WTC11 (cell line): ENCODE data around the gene ZNF212.

ENCODE experiments used
- ATF1 ChIP-seq: sonication (generic); formaldehyde crosslinking; IDR thresholded peaks from 2 replicates; pipeline ENCODE4 v1.8.1; 2023; ENCODE audit warnings: mild to moderate bottlenecking, moderate library complexity, missing genetic modification reagents
- E2F5 ChIP-seq: sonication (generic); formaldehyde crosslinking; IDR thresholded peaks from 2 replicates; pipeline ENCODE4 v1.8.1; 2022; ENCODE audit warnings: mild to moderate bottlenecking, moderate library complexity, missing genetic modification reagents
- JUN ChIP-seq: sonication (generic); formaldehyde crosslinking; IDR thresholded peaks from 2 replicates; pipeline ENCODE4 v1.8.0; 2023; ENCODE audit warnings: mild to moderate bottlenecking, missing genetic modification reagents
- NR1H2 ChIP-seq: sonication (generic); formaldehyde crosslinking; IDR thresholded peaks from 2 replicates; pipeline ENCODE4 v1.9.0; 2021; ENCODE audit warnings: mild to moderate bottlenecking, moderate library complexity, missing genetic modification reagents
- NR3C1 ChIP-seq: sonication (generic); formaldehyde crosslinking; conservative IDR thresholded peaks from 2 replicates; pipeline ENCODE4 v1.8.1; 2023; ENCODE audit warnings: low read depth, mild to moderate bottlenecking, missing genetic modification reagents
- SP1 ChIP-seq: sonication (generic); formaldehyde crosslinking; conservative IDR thresholded peaks from 2 replicates; pipeline ENCODE4 v1.8.1; 2022; ENCODE audit warnings: missing genetic modification reagents
- TEAD1 ChIP-seq: sonication (generic); formaldehyde crosslinking; IDR thresholded peaks from 2 replicates; pipeline ENCODE4 v1.8.0; 2022; ENCODE audit warnings: mild to moderate bottlenecking, missing genetic modification reagents
- ZBTB21 ChIP-seq: sonication (generic); formaldehyde crosslinking; IDR thresholded peaks from 2 replicates; pipeline ENCODE4 v1.8.1; 2023; ENCODE audit warnings: mild to moderate bottlenecking, missing genetic modification reagents, borderline replicate concordance
- TF ChIP-seq, protein P1 (sequence below): sonication (generic); formaldehyde crosslinking; IDR thresholded peaks from 2 replicates; pipeline ENCODE4 v1.8.1; 2022; ENCODE audit warnings: mild to moderate bottlenecking, missing genetic modification reagents, moderate library complexity, borderline replicate concordance
- TF ChIP-seq, protein P2 (sequence below): fragments of 200-600 bp; IDR thresholded peaks from 2 replicates; pipeline ENCODE4 v1.8.0; 2022; ENCODE audit warnings: antibody characterized with exemption

DNA sequence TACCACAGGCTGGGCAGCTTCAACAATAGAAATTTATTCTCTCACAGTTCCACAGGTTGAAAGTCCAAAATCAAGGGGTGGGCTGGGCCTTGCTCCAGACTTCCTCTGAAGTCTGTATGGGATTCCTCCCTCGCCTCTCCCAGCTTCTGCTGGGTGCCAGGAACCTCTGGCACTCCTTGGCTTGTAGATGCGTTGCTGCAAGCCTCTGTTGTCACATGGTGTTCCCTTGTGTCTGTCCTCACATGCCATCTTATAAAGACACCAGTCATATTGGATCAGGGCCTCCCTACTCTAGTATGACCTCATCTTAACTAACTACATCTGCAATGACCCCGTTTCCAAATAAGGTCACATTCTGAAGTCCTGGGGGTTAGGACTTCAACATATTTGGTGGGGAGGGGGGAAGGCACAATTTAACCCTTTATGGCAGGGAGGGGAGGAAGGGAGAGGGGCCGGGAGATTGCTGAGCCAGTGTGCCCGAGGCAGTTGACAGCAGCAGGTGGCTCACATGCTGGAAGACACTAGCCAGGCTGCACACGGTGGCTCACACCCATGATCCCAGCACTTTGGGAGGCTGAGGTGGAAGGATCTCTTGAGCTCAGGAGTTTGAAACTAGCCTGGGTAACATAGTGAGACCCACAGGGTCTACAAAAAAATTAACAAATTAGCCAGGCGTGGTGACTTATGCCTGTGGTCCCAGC lies 25.3 kb upstream of the ZNF212 start:
- TF ChIP-seq, protein P1, sequence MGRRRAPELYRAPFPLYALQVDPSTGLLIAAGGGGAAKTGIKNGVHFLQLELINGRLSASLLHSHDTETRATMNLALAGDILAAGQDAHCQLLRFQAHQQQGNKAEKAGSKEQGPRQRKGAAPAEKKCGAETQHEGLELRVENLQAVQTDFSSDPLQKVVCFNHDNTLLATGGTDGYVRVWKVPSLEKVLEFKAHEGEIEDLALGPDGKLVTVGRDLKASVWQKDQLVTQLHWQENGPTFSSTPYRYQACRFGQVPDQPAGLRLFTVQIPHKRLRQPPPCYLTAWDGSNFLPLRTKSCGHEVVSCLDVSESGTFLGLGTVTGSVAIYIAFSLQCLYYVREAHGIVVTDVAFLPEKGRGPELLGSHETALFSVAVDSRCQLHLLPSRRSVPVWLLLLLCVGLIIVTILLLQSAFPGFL = no peak
- TF ChIP-seq NR1H2 = no peak
- TF ChIP-seq ATF1 = no peak
- TF ChIP-seq E2F5 (CRISPR knock-in tag) = no peak
- no peak for TF ChIP-seq JUN (CRISPR knock-in tag)
- no peak for TF ChIP-seq TEAD1 (CRISPR knock-in tag)
- TF ChIP-seq SP1 (CRISPR knock-in tag) = no peak
- TF ChIP-seq NR3C1 (CRISPR knock-in tag) = no peak
- TF ChIP-seq ZBTB21 (CRISPR knock-in tag) = no peak
- TF ChIP-seq, protein P2, sequence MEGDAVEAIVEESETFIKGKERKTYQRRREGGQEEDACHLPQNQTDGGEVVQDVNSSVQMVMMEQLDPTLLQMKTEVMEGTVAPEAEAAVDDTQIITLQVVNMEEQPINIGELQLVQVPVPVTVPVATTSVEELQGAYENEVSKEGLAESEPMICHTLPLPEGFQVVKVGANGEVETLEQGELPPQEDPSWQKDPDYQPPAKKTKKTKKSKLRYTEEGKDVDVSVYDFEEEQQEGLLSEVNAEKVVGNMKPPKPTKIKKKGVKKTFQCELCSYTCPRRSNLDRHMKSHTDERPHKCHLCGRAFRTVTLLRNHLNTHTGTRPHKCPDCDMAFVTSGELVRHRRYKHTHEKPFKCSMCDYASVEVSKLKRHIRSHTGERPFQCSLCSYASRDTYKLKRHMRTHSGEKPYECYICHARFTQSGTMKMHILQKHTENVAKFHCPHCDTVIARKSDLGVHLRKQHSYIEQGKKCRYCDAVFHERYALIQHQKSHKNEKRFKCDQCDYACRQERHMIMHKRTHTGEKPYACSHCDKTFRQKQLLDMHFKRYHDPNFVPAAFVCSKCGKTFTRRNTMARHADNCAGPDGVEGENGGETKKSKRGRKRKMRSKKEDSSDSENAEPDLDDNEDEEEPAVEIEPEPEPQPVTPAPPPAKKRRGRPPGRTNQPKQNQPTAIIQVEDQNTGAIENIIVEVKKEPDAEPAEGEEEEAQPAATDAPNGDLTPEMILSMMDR = no peak
